Medulla oblongata (tissue), 1 donor: Measurements from ENCODE around the gene SCUBE1.

ENCODE experiments used
- DNase-seq: peaks from one replicate; pipeline ENCODE4 v3.0.0-alpha.2; 2015; ENCODE audit errors: extremely low spot score

SCUBE1 gene

GRCh38 chr22:43277987-43278601 lies 65.1 kb downstream of the SCUBE1 start:
- DNase-seq: no peak

- DNase-seq: no peak
These were observed 66.1 kb downstream of the SCUBE1 start for GRCh38 chr22:43277091-43277490.

GRCh38 chr22:43276321-43276720 lies 66.9 kb downstream of the SCUBE1 start:
- no peak for DNase-seq

GRCh38 chr22:43275545-43276317 lies 67.4 kb downstream of the SCUBE1 start:
- DNase-seq: no peak

GRCh38 chr22:43274595-43275240 lies 68.5 kb downstream of the SCUBE1 start:
- no peak for DNase-seq

GRCh38 chr22:43273902-43274484 lies 69.2 kb downstream of the SCUBE1 start:
- DNase-seq: peak; percentile 63

- no peak for DNase-seq
These were observed 70.3 kb downstream of the SCUBE1 start for GRCh38 chr22:43272869-43273318.

- no peak for DNase-seq
These were observed 70.9 kb downstream of the SCUBE1 start for GRCh38 chr22:43272301-43272700.

GRCh38 chr22:43270949-43271348 lies 72.2 kb downstream of the SCUBE1 start:
- DNase-seq: no peak

GRCh38 chr22:43270314-43270908 lies 72.8 kb downstream of the SCUBE1 start:
- DNase-seq: no peak

- no peak for DNase-seq
These were observed 73.5 kb downstream of the SCUBE1 start for GRCh38 chr22:43269646-43270045.

GRCh38 chr22:43269246-43269645 lies 73.9 kb downstream of the SCUBE1 start:
- DNase-seq: no peak

- no peak for DNase-seq
These were observed 75.1 kb downstream of the SCUBE1 start for GRCh38 chr22:43267981-43268660.

- DNase-seq: no peak
These were observed 75.7 kb downstream of the SCUBE1 start for GRCh38 chr22:43267332-43267980.

GRCh38 chr22:43266076-43266475 lies 77.1 kb downstream of the SCUBE1 start:
- no peak for DNase-seq

- peak; percentile 12 for DNase-seq
These were observed 79.3 kb downstream of the SCUBE1 start for GRCh38 chr22:43263645-43264514.

- DNase-seq: no peak
These were observed 80.1 kb downstream of the SCUBE1 start for GRCh38 chr22:43262990-43263644.

GRCh38 chr22:43260331-43261231 lies 82.6 kb downstream of the SCUBE1 start:
- DNase-seq: no peak
